CD4-positive, alpha-beta memory T cell (primary cell): Measurements from ENCODE around the gene PPM1H. TPM values are rescaled to one million over a fixed set of nuclear protein-coding genes. Genes with fewer than 3 reads are reported as not detected.

Experiments
- CTCF ChIA-PET: fragments of 350-600 bp; sonication (Branson Sonifier 250); formaldehyde crosslinking; loops from one replicate; lab custom pipeline; 2021; ENCODE audit warnings: inconsistent platforms; ENCODE audit not compliant: partially characterized antibody; lab: Charles Lee
- POLR2A ChIA-PET: fragments of 350-600 bp; sonication (Branson Sonifier 250); formaldehyde crosslinking; loops from one replicate; lab custom pipeline; 2021; ENCODE audit not compliant: partially characterized antibody; lab: Charles Lee
- DNase-seq, 5 donors: peaks; one replicate each; pipeline versions ENCODE4 v3.0.0 to v3.0.0-alpha.2; 2020 to 2022; ENCODE audit warnings: mixed read lengths in 1 of 5
- H3K27ac ChIP-seq: one replicate; pipeline ENCODE4 v1.7.0; 2013; ENCODE audit warnings: low read depth, low read length
- H3K27me3 ChIP-seq: 2 replicates; pipeline ENCODE4 v1.7.0; 2013; ENCODE audit warnings: mild to moderate bottlenecking, low read length, moderate library complexity; ENCODE audit not compliant: insufficient read depth
- H3K36me3 ChIP-seq: 2 replicates; pipeline ENCODE4 v1.7.0; 2013; ENCODE audit warnings: mild to moderate bottlenecking, low read length, moderate library complexity; ENCODE audit not compliant: insufficient read depth
- H3K4me1 ChIP-seq: 2 replicates; pipeline ENCODE4 v1.7.0; 2013; ENCODE audit warnings: mild to moderate bottlenecking, low read length, moderate library complexity; ENCODE audit not compliant: insufficient read depth
- H3K4me3 ChIP-seq, 2 donors: one replicate each; pipeline ENCODE4 v1.7.0; 2013; ENCODE audit warnings: low read length in 2 of 2, mild to moderate bottlenecking in 1 of 2
- H3K9me3 ChIP-seq, 2 donors: one replicate each; pipeline ENCODE4 v1.7.0; 2013; ENCODE audit warnings: low read length in 2 of 2, control low read depth in 1 of 2; ENCODE audit not compliant: control insufficient read depth in 1 of 2
- H3K27ac Mint-ChIP-seq, 7 donors: one replicate each; pipeline ENCODE4 v1.8.0; 2020 to 2021; ENCODE audit warnings: mixed read lengths in 7 of 7, mild to moderate bottlenecking in 6 of 7, inconsistent platforms in 3 of 7, moderate library complexity in 3 of 7
- H3K27me3 Mint-ChIP-seq, 2 donors: one replicate each; pipeline ENCODE4 v1.8.0; 2020 to 2021; ENCODE audit warnings: mixed read lengths in 2 of 2
- H3K36me3 Mint-ChIP-seq, 2 donors: one replicate each; pipeline ENCODE4 v1.8.0; 2020 to 2021; ENCODE audit warnings: mixed read lengths in 2 of 2, inconsistent platforms in 1 of 2, mild to moderate bottlenecking in 1 of 2
- H3K4me1 Mint-ChIP-seq, 4 donors: one replicate each; pipeline ENCODE4 v1.8.0; 2020 to 2021; ENCODE audit warnings: mixed read lengths in 4 of 4, mild to moderate bottlenecking in 1 of 4
- H3K4me3 Mint-ChIP-seq, 8 donors: one replicate each; pipeline ENCODE4 v1.8.0; 2020 to 2021; ENCODE audit warnings: mixed read lengths in 8 of 8, mild to moderate bottlenecking in 7 of 8, moderate library complexity in 6 of 8, inconsistent platforms in 3 of 8
- H3K9me3 Mint-ChIP-seq, 8 donors: one replicate each; pipeline ENCODE4 v1.8.0; 2020 to 2021; ENCODE audit warnings: mixed read lengths in 8 of 8, mild to moderate bottlenecking in 5 of 8, inconsistent platforms in 3 of 8, moderate library complexity in 1 of 8
- intact Hi-C: fragments of 100-400 bp; cut with micrococcal nuclease; formaldehyde crosslinking; loops from one replicate; pipeline ENCODE4 v1.15.1; 2023
- polyA plus RNA-seq, 2 donors: library from polyadenylated mRNA; unstranded; fragments of 300-500 nt; fragmentation: Illumina TruSeq; gene quantifications; one replicate each; pipeline ENCODE4 v1.2.3, GENCODE V29; 2021
- total RNA-seq, 2 experiments: library from RNA; stranded (reverse); gene quantifications; one replicate each; pipeline ENCODE4 v1.2.3, GENCODE V29; 2021

The PPM1H gene
- total and polyA plus RNA-seq, 4 experiments from 2014 or later, result 0.06 to 0.14 TPM; not detected in 2

DNA sequence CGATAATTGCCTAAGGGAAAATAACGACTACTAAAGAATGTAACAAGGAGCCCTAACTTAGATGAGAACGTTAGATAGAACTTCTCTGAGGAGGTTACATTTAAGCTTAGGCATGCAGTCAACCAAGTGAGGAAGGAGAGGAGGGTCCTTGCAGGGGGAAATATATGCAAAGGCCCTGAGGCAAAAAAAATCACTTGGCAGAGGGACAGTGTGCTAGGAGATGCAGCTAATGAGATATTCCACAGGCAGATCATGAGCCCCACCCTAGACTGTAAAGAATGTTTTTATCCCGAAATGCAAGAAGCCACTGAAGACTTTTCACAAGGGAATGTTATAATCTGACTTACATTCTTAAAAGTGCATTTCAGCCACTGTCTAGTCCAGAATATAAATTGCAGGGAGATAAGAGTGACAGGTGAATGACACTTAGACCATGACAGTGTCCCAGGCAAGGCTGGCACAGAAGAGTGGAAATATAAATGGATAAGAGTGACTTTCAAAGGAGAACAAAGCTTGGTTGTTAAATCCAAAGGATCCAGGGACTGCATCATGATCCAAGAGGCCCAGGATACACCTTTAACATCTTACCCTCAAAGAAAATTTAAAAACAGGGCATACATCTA lies 61.0 kb downstream of the PPM1H start:
- no peak overlapping the region for H3K4me3 Mint-ChIP-seq
- no peaks in the 10 kb centered on the region for H3K9me3 ChIP-seq
- H3K27me3 Mint-ChIP-seq, result peaks cover 7 to 13% of the 10 kb centered on the region in 2 donors
- no peak overlapping the region for H3K27ac Mint-ChIP-seq
- CTCF ChIA-PET, result interaction anchor here (0.7 kb wide), 1 partner anchor 9 kb away, joined by 3 read pairs; no protein-coding TSS in a partner anchor
- H3K9me3 Mint-ChIP-seq, result peaks cover 0 to 4% (median 0%) of the 10 kb centered on the region in 8 donors
- no peak for DNase-seq
- H3K4me1 ChIP-seq, result no peaks in the 10 kb centered on the region
- intact Hi-C loops, result no loop called here
- H3K27me3 ChIP-seq, result no peaks in the 10 kb centered on the region
- no peaks in the 10 kb centered on the region for H3K36me3 ChIP-seq
- no peaks in the 10 kb centered on the region for H3K4me1 Mint-ChIP-seq
- H3K27ac ChIP-seq, result no peak overlapping the region
- H3K4me3 ChIP-seq, result no peak overlapping the region
- POLR2A ChIA-PET, result no interaction called here
- H3K36me3 Mint-ChIP-seq, result no peaks in the 10 kb centered on the region

DNA sequence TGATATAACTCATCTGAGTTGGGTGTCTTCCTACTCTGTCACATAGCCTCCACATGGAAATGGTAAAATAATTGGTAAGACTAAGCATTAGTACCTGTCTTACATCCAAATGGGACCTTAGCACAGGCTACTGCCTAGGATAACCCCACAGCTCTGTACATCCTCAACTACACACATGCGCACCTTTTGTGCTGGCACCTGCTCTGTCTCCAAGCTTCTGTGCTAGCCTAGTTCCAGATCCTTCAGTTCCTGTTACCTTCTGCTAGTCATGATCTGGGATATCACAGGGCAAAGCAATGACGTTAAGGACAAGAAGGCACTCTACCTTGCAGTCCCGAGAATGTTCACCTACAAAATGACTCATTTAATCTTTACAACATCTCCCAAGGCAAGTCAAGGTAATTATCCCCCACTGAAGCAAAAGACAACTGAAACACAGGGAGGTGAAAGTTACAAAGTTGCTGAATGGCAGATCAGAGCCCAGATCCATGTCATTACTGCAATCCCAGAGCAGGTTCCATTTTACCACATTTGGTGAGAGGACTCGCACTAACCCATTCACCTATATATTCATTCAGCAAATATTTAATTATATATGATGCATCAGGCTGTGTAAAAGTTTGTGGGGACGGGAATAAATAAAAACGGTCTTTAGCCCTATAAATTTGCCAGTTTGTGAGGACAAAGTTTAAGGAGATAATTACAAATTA lies 61.7 kb downstream of the PPM1H start:
- H3K27me3 ChIP-seq, result no peaks in the 10 kb centered on the region
- peaks cover 0 to 4% (median 0%) of the 10 kb centered on the region in 8 donors for H3K9me3 Mint-ChIP-seq
- H3K4me3 Mint-ChIP-seq, result no peak overlapping the region
- no peaks in the 10 kb centered on the region for H3K4me1 ChIP-seq
- H3K27me3 Mint-ChIP-seq, result peaks cover 7 to 13% of the 10 kb centered on the region in 2 donors
- no peak overlapping the region for H3K27ac ChIP-seq
- H3K36me3 Mint-ChIP-seq, result no peaks in the 10 kb centered on the region
- CTCF ChIA-PET, result no interaction called here
- no peaks in the 10 kb centered on the region for H3K36me3 ChIP-seq
- H3K27ac Mint-ChIP-seq, result no peak overlapping the region
- DNase-seq, result no peak
- POLR2A ChIA-PET, result no interaction called here
- H3K4me1 Mint-ChIP-seq, result no peaks in the 10 kb centered on the region
- no peak overlapping the region for H3K4me3 ChIP-seq
- intact Hi-C loops, result no loop called here
- no peaks in the 10 kb centered on the region for H3K9me3 ChIP-seq

DNA sequence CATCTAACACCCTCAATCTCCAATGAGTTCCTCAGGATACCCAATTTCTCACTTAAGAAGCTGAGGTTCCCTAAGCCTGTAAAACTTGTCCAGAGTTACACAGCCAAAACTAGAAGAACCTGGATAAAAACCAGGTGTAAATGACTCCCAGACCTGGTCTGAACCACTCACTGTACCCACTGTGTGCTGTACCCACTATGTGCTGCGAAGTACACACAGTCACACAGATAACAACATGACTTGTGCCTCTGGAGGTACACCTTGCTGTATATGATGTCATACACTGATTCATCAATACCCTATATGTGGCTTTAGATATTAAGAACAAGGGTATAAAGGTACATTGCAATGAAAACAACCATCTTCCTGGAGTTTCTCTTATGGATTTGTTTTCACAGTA lies 66.1 kb downstream of the PPM1H start:
- no peak overlapping the region for H3K4me3 ChIP-seq
- no peaks in the 10 kb centered on the region for H3K27me3 ChIP-seq
- H3K27ac ChIP-seq, result no peak overlapping the region
- Mint-ChIP-seq H3K27me3 (peaks cover 11 to 19% of the 10 kb centered on the region in 2 donors), H3K36me3 (no peaks in the 10 kb centered on the region), H3K4me3 (no peak overlapping the region), H3K27ac (no peak overlapping the region), H3K4me1 (no peaks in the 10 kb centered on the region), H3K9me3 (peaks cover 0 to 4% (median 0%) of the 10 kb centered on the region in 8 donors)
- no peaks in the 10 kb centered on the region for H3K9me3 ChIP-seq
- H3K4me1 ChIP-seq, result no peaks in the 10 kb centered on the region
- no peak for DNase-seq
- intact Hi-C loops, result no loop called here
- CTCF ChIA-PET, result no interaction called here
- POLR2A ChIA-PET, result no interaction called here
- H3K36me3 ChIP-seq, result no peaks in the 10 kb centered on the region

DNA sequence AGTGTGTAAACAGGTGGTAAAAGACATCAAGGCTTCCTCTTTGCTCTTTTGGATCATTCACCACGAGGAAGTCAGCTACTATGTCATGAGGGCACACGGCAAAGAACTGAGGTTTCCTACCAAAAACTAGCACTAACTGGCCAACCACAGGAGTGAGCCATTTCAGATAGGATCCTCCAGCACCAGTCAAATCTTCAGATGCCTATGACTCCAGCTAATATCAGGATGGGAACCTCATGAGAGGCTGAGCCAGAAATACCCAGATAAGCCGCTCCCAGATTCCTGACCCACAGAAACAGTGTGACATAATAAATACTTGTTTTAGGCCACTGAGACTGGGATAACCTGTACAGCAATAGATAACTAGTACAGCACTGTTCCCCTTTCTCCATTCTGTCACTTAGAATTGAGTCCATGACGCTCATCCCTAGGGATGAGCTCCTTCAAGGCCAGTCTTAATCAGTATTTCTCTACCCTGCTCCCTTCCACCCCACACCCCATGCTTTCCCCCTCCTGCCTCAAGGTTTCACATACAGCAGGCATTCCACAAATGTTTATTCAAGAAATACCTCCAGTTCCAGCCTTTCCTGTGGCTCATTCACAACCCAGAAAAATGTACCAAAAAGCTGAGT lies 68.4 kb downstream of the PPM1H start:
- Histone ChIP-seq H3K36me3 (no peaks in the 10 kb centered on the region), H3K9me3 (no peaks in the 10 kb centered on the region), H3K27me3 (no peaks in the 10 kb centered on the region), H3K4me1 (no peaks in the 10 kb centered on the region), H3K27ac (no peak overlapping the region), H3K4me3 (no peak overlapping the region)
- Mint-ChIP-seq H3K27ac (no peak overlapping the region), H3K27me3 (peaks cover 11 to 20% of the 10 kb centered on the region in 2 donors), H3K4me3 (no peak overlapping the region), H3K9me3 (peaks cover 0 to 4% (median 0%) of the 10 kb centered on the region in 8 donors), H3K36me3 (no peaks in the 10 kb centered on the region), H3K4me1 (no peaks in the 10 kb centered on the region)
- intact Hi-C loops, result no loop called here
- ChIA-PET POLR2A (no interaction called here), CTCF (no interaction called here)
- no peak for DNase-seq

DNA sequence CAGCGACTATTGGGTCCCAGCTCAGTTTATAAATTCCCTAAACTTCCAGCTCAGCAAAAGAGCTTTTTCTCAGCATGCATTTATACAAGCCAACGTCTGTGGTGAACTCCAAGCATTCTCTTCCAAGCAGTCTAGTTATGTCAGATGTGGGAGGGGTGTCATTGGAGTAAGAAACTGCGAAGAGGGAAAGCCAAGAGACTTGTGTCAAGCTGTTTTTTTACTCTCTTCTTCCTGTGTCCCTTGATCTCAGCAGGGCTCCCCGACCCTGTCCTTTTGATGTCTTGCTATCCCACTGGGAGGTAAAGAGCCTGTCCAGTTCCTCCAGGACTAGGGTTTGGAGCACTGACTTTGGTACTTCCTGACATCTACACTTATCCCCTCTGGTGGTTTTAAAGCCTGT lies 69.0 kb downstream of the PPM1H start:
- Histone ChIP-seq H3K9me3 (no peaks in the 10 kb centered on the region), H3K36me3 (no peaks in the 10 kb centered on the region), H3K27ac (no peak overlapping the region), H3K4me1 (no peaks in the 10 kb centered on the region), H3K27me3 (no peaks in the 10 kb centered on the region), H3K4me3 (no peak overlapping the region)
- Mint-ChIP-seq H3K4me3 (no peak overlapping the region), H3K36me3 (no peaks in the 10 kb centered on the region), H3K4me1 (no peaks in the 10 kb centered on the region), H3K27ac (no peak overlapping the region), H3K27me3 (peaks cover 9 to 17% of the 10 kb centered on the region in 2 donors), H3K9me3 (peaks cover 0 to 1% (median 0%) of the 10 kb centered on the region in 8 donors)
- no peak for DNase-seq
- POLR2A ChIA-PET, result no interaction called here
- CTCF ChIA-PET, result no interaction called here
- intact Hi-C loops, result no loop called here

DNA sequence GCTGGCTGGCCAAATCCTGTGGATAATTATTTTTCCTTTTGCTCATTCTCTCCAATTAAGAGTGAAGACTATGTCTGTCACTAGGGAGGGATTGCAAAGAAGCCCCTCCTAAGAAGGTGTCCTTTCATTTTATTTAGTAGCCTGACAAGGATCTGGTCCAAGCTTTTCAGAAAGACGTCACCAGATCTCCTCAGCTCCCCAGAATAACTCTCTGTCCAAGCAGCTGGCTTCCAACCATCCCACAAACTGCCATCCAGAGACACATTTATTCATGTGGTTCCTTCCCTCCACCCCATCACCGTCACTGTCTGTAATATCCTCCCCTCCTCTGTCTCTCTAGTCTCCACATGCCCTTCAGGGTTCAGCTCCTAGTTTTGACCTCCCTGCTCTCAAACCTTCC lies 69.9 kb downstream of the PPM1H start:
- H3K27ac Mint-ChIP-seq, result no peak overlapping the region
- Histone ChIP-seq H3K36me3 (no peaks in the 10 kb centered on the region), H3K27me3 (no peaks in the 10 kb centered on the region), H3K27ac (no peak overlapping the region), H3K4me1 (no peaks in the 10 kb centered on the region), H3K9me3 (no peaks in the 10 kb centered on the region), H3K4me3 (no peak overlapping the region)
- no peaks in the 10 kb centered on the region for H3K4me1 Mint-ChIP-seq
- H3K36me3 Mint-ChIP-seq, result no peaks in the 10 kb centered on the region
- H3K9me3 Mint-ChIP-seq, result no peaks in the 10 kb centered on the region
- H3K4me3 Mint-ChIP-seq, result no peak overlapping the region
- peaks cover 8 to 11% of the 10 kb centered on the region in 2 donors for H3K27me3 Mint-ChIP-seq
- no peak for DNase-seq
- ChIA-PET CTCF (no interaction called here), POLR2A (no interaction called here)
- intact Hi-C loops, result no loop called here

DNA sequence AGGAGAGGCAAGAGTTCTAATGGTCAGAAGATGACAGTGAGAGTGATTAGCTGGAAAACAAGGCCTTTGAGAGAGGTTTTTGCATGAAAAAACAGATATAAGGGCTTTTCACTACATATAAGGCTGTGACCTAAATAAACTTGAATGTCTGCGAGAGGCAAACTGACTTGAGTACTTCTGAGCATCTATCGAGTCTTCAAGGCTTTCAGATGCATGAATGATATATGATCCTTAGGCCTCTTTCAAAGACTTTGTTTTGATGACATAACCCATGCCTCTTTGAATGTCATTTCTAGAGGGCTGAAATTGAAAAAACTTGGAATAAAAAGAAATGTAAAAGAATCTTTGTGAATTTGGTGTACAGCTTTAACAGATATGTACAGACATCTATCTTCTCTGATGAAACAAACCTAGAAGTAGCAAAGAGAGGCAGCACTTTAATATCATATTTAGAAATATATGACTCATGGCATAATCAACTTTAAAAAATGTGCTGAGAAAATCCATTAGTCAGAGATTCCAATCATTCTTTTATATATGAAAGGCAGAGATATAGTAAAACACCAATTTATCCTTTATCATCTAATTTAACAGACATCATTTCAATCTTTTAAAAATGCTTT lies 72.6 kb downstream of the PPM1H start:
- H3K27me3 Mint-ChIP-seq, result peaks cover 8 to 11% of the 10 kb centered on the region in 2 donors
- CTCF ChIA-PET, result no interaction called here
- H3K4me1 Mint-ChIP-seq, result no peaks in the 10 kb centered on the region

More for the DNA sequence above, 72.6 kb downstream of the PPM1H start:
- Histone ChIP-seq H3K4me1 (no peaks in the 10 kb centered on the region), H3K4me3 (no peak overlapping the region), H3K27ac (no peak overlapping the region), H3K36me3 (no peaks in the 10 kb centered on the region), H3K27me3 (no peaks in the 10 kb centered on the region), H3K9me3 (no peaks in the 10 kb centered on the region)
- no peak for DNase-seq
- H3K4me3 Mint-ChIP-seq, result no peak overlapping the region
- no peaks in the 10 kb centered on the region for H3K9me3 Mint-ChIP-seq
- intact Hi-C loops, result no loop called here
- POLR2A ChIA-PET, result no interaction called here
- peak overlapping the region in 1 of 7 donors; percentile 14 for H3K27ac Mint-ChIP-seq
- no peaks in the 10 kb centered on the region for H3K36me3 Mint-ChIP-seq
